Fibroblast of upper back skin (primary cell): ENCODE results near the gene FGD3.
"Not testable (repeated sequence)": the region's sequence is repeated elsewhere in the genome, so short reads cannot be mapped to it uniquely, and the experiment has no call there.

Experiments
- DNase-seq: peaks from one replicate; pipeline ENCODE4 v3.0.0-alpha.2; 2013

FGD3 gene, protein sequence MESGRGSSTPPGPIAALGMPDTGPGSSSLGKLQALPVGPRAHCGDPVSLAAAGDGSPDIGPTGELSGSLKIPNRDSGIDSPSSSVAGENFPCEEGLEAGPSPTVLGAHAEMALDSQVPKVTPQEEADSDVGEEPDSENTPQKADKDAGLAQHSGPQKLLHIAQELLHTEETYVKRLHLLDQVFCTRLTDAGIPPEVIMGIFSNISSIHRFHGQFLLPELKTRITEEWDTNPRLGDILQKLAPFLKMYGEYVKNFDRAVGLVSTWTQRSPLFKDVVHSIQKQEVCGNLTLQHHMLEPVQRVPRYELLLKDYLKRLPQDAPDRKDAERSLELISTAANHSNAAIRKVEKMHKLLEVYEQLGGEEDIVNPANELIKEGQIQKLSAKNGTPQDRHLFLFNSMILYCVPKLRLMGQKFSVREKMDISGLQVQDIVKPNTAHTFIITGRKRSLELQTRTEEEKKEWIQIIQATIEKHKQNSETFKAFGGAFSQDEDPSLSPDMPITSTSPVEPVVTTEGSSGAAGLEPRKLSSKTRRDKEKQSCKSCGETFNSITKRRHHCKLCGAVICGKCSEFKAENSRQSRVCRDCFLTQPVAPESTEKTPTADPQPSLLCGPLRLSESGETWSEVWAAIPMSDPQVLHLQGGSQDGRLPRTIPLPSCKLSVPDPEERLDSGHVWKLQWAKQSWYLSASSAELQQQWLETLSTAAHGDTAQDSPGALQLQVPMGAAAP

DNA sequence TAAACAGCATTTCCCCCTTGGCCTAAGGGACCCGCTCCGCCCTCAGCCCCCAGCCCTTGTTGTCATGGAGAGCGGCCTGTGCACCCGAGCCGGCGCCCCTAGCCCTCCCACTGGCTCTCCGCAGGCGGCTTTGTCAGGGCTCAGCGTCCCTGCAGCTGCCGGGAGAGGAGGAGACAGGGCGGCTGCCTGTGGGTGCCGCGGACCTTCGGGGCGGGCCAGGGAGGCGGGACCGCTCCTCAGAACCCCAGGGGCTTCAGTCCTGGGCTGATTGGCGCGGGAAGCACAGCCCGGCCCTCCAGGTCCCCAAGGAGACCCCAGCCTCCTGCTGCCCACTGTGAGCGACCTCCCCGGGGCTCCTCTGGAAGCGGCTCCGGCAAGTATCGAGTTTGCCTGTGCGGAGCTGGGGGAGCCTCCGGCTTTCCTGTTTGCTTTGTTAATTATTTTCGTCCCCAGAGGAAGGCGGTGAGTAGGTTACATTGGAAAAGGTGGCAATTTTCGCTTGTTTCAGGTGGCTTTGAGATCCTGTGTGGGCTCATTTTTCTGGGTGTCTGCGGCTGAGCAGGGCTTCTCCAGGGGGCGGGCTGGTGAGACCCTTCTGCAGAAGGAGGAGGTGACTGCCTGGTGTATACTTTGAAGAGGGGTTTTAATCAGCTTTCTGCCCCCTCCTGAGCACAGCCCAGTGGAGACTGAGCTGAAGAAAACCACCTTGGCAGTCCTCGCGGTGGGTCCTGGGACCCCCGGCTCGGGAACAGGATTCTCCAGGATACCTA is at the start of gene FGD3:
Gene FGD3, plus strand, starts transcription at position 256 of the 770 bp plus-strand sequence. CDS start 28,734 bp downstream, outside the sequence.
- DNase-seq: peak; percentile 10

DNA sequence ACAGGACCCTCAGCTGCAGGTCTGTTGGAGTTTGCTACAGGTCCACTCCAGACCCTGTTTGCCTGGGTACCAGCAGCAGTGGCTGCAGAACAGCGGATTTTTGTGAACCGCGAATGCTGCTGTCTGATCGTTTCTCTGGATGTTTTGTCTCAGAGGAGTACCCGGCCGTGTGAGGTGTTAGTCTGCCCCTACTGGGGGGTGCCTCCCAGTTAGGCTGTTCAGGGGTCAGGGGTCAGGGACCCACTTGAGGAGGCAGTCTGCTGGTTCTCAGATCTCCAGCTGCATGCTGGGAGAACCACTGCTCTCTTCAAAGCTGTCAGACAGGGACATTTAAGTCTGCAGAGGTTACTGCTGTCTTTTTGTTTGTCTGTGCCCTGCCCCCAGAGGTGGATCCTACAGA is 42.2 kb upstream of the FGD3 start:
- DNase-seq: not testable (repeated sequence)

DNA sequence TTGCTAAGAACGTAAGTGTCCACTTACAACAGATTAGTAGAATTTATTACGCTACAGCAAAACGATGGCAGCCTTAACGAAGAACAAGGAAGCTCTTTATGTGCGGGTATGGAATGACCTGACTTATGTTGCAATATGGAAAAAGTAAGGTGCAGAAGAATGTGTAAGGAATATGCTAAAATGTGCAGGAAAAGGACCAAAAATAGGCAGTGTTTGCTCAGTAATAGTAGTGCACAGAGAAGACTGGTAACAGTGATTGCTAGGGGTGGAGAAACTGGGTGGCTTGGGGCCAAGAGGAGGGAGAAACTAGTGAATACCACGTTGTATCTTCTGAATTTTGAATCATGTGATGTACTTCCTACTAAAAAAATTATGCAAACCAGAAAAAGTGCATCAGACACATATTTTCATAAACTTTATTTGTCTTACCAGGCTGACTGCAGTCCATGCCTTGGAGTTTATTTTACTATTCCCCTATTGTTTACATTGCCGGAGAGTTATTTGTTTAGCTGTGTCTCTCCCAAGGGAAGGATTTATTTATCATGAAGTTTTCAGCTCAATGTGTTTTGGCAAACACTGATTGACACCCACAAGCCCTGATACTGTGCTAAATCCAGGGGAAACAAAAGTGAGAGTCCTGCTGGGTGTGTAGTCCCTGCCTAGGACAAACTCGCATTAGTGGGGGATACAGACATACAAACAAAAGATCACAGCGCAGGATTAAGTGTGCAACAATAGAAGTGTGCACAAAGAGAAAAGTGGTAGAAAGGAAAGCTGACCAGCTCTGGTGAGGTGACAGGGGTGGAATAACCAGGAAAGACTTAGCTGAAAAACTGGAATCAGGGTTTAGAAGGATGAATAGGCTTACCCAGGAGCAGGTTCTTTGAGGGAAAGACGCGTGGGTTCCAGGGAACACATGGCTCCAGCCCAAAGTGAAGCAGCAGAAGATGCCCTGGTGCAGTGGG is 35.5 kb upstream of the FGD3 start:
- no peak for DNase-seq

DNA sequence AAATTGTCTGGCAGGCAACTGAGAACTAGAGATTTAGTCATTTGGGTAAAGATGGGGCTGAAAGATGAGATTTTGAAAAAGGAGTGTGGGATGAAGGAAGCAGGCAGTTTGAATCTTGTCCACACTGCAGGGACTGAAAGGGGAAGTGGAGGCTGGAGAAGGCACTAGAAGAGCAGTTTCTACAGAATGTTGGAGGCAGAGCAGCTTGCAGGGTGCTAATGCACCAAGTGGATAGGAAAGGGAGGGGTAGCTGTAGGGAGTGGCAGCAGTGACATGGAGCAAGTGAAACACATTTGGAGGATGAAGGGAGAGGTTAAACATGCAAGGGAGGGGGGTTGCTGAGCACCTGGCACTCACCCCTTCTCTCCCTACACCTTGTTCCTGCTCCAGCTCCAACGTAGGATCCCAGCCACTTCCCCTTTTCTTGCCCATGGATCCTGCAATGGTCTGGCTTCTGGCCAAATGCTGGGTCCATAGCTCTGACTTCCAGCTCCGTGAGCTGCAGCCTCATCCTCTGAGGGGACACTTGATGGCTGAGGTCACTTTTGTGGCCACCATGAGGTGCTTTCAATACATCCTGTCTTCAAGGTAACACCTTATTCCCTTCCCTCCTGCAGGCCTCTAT is 30.0 kb upstream of the FGD3 start:
- DNase-seq: no peak

DNA sequence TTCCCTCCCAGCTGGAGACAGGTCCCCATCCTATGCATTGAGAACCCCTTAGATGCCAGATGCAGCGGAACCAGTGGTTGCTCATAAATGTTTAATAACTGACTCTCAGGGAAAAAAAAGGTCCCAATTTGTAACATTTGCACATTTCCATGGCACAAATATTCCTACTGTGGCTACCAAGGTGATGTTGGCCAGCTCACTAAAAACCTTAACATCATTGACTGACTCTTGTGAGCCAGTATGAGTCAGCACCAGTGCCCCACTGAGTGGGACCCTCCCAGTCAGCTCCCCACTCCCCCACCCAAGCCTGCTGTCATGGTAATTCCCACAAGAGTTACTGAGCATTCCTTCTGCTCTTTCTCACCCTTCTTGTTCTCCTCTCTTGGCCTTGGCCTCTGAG is 26.9 kb upstream of the FGD3 start:
- DNase-seq: peak; percentile 7

DNA sequence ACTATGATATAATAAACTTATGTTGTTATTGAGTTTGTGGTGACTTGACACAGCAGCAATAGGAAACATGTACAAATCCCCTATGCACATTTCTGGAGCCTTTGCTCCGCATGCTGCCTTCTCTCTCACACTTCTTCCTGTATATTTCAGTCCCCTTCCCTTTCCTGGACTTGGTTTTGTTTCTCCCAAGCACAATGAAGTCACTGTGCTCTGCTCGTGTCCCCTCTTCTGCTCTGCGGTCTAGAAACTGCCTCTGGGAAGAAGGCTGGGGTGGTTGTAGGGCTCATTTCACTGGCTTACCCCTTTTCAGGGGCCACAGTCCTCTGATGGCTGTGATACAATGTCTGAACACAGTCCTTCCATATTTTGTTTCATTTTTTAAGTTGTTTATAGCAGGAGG is 15.7 kb upstream of the FGD3 start:
- DNase-seq: no peak

DNA sequence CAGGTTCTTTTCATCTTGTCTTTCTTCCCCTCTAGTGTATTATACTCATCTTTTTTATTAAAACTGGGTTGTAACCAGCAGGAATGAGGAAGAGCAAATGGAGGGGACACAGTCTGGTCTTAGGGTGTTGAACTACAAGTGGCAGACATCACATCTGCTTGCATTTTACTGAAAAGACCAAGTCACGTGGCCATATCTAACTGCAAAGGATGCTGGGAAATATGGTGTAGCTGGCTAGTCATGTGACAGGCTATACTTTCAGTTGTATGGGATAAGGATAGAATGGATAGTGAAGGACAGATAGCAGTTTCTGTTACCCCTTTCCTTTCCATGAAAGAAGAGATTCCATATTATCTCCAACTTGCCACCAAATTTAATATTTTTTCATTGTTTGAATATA is 13.0 kb upstream of the FGD3 start:
- DNase-seq: no peak

DNA sequence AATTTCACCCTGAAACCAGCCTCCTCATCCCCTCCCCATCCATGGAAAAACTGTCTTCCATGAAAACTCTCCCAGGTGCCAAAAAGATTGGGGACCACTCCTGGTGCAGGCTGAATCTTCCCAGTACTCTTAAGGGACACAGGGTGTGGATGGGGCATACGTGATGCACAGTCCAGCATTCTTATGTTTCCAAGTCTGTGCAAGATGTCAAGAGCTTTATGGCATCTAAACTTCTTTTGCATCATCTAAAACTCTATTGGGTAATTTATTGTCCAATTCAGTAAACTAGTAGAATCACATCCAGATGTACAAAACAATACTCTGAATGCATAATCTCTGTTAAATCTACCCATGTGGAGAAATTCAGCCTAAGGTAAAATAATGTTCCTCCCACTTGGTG is 9.3 kb upstream of the FGD3 start:
- DNase-seq: no peak

DNA sequence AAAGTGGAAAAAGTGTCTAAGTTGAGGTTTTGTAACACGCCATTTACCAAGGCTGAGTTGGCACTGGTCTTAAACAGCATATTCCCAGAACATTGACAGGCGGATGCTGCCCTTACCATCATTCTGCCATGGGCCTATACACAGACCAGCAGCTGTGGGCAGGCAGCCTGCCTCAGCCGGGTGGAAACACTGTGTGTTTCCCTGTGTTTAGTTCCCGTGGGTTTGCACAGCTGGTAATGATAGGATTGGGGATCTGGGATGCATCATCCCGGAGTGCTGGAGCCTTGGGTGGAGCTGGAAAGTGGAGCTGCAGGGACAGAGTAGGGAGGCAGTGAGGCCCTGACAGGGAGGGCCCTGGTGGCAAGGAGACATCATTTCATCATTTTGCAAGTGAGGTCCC is 5.5 kb upstream of the FGD3 start:
- DNase-seq: no peak

DNA sequence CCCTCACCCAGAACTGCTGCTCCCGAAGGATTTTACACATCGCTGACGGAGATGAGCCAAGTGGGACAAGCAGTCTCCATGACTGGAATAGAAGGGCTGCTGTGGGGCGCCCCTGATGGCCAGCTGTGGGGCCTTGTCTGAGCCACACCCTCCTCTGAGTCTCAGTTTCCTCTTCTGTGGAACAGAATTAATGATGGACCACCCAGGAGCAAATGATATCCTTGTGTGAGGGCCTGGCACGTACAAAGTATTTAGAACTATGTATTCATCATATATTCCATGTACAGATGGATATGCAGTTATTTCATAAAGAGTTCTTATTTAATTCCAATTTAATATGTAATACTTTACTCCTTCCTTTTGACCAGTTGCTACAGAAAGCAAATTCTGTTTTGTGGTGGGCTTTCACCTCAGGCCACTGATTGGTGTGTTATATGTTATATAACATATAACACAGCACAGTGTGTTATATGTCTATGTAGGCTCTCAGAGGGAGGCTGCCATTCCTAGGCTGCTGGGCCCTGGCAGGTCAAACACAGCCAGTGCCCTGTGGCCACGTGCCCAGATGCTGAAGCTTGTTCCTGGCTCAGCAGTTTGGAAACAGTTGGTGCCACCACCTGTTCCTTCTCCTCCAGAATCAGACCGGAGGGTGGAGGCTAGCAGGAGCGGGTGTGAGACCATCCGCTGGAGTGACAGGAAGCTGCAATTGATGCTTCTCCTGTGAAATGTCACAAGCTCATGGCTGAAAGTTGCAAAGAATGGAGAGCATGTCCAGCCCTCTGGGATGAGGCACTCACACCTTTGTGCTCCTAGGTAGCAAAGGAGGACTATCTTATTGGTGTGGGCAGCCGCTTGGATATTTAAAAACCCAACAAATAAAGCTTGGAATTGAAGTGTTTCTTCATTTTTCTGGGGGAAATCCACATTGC is 4.4 kb upstream of the FGD3 start:
- DNase-seq: no peak

DNA sequence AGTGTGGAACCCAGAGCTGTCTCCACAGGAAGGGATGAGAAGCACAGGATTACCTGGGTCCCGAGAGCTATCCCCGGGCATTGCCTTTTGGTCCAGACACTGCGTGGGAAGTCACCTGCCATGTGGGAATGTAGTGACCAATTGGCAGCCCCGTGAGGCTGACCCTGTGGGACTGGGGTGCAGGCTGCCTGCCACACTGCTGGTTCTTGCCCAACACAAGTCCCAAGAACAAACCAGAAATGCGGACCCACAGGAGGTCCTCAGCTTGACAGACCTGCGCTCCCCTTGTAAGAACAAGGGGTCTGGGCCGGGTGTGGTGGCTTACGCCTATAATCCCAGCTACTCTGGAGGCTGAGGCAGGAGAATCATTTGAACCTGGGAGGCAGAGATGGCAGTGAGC is 2.4 kb upstream of the FGD3 start:
- no peak for DNase-seq

DNA sequence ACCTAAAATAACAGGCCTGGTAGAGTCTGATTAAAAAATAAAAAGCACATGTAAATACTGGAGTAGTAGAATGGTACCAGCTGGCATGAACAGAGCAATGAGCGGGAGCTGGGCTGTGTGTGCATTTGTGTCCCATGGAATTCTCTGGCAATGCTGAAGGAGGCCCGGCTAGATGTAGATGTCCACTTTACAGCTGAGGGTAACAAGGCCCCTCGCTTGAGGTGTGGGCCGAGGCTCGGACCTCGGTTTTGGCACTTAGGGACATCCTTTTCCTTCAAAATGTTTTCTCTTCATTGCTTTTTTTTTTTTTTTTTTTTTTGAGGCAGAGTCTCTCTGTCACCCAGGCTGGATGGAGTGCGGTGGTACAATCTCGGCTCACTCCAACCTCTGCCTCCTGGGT is 1.5 kb upstream of the FGD3 start:
- DNase-seq: no peak

DNA sequence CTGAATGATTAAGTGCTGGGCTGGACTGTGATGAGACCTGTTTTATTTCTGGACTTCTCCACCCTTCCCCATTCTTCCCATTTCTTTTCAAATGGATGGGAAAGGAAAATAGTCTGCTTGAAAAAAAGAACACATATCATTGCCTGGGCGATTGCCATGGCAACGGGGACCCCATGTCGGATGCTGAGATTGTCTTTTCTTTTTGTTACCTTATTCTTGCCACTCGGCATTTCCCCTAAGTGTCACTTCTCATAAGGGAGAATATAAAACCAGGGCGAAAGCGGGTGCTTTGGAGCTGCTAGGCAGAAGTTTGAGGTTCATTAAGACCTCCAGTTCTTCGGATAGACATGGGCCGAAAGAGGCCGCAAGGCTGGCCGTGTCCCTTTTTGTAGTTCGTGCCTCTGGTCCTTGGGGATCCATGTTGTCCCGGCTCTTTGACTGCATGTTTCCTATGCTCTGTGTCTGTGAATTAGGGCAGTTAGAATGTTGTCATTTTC is 763 bp downstream of the FGD3 start:
- DNase-seq: no peak

DNA sequence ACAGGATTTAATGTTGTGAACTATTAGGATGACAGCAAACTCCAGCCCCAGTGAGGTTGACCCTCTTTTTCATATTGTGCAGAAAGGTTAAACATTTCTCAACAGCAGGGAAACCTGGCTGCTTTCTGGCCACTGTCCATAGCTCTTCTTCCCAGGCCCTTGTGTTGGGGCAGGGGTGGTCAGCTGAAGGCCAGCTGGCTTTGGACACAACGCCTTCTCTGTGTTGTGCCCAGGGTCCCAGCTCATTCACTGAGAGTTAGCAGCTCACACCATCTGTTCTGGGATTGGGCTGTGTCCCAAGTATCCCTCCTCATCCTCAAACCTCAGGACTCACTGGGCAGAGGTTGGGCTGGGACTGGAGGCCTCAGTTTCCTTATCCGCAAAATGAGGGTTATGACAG is 1.3 kb downstream of the FGD3 start:
- no peak for DNase-seq

DNA sequence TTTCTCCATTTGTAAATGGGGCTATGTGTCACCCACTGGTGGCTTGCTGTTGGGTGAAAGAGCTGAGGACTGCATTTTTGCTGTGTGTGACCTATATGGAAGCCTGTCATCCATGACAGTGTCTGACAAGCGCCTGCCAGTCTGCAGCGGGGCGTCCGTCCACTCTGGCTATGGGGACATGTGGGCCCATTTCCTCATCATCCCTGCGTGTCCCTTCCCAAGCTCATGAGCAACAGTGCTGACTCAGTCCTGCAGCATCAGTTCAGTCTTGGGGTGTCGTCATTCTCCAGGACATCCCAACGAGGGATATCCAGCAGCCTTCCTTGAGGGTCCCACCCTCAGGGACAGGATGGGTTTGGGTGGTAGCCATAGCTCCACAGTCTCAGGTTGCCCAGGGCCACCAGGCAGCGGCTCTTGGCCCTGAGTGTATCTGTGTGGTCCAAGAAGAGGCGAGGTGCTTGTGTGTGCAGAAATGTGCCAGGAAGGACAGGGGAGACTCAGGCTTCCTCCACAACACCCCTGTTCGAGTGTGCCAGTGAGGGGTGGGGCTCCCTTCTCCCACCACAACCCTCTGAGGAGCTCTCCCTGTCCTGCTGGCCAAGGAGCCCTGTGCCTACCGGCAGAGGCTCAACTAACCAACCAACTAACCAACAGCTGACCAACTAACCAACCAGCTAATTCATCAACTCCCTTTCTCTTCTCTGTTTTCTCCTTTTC is 2.1 kb downstream of the FGD3 start:
- no peak for DNase-seq

DNA sequence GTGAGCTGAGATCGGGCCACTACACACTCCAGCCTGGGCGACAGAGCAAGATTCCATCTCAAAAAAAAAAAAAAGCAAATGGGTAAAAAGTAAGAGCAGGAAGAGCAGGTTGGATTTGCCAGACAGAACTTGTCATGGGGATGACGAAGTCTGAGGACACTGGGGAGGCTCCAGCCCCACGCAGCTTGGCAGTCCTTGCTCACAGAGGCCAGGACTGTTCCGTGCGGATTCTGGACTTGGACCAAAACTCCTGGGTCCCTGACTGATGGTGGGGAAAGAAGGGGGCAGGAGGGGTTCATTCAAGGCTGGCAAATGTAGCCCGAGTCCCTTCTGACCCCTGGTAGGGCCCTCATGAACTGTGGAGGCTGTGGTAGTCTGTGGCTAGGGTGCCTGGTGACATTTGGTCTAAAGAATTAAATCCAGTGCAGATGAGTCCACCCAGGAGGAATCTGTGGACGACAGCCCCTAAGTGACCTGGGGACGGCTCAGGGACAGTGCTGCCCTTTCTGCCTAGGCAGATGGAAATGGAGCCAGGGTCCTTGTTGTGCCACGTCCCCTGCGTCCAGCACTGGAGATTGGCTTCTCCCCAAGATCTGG is 3.1 kb downstream of the FGD3 start:
- no peak for DNase-seq

DNA sequence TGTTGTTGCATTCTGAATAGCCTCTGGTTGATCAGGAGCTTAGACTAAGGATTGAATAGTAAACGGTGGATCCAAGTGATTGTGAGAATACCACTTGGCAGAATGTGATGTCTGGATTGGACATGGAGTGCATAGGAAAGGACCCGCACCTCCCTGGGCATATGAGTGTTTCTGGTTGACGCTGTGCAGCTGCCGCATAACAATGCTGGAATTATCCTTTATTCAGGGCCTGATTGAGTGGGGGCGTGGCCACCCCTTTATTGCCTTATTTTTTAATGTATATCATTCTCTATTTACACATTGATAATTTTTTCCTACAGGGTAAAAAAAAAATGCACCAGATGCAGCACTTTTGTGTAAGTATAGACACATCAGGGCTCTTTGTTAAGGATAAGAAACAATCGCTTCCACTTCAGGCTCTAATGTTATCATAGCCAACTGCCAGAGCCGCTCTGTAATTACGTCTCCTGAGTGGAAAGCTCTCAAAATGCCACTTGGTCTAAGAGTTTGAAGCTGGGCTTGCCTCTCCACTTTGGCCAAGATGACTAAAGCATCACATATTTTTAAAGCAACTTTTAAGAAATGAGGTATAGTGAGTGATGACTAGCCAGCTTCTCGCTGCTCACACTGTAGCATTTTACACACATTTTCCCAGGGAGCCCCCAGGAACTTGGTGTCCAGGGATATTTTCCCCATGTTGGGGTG is 5.7 kb downstream of the FGD3 start:
- DNase-seq: peak; percentile 16

DNA sequence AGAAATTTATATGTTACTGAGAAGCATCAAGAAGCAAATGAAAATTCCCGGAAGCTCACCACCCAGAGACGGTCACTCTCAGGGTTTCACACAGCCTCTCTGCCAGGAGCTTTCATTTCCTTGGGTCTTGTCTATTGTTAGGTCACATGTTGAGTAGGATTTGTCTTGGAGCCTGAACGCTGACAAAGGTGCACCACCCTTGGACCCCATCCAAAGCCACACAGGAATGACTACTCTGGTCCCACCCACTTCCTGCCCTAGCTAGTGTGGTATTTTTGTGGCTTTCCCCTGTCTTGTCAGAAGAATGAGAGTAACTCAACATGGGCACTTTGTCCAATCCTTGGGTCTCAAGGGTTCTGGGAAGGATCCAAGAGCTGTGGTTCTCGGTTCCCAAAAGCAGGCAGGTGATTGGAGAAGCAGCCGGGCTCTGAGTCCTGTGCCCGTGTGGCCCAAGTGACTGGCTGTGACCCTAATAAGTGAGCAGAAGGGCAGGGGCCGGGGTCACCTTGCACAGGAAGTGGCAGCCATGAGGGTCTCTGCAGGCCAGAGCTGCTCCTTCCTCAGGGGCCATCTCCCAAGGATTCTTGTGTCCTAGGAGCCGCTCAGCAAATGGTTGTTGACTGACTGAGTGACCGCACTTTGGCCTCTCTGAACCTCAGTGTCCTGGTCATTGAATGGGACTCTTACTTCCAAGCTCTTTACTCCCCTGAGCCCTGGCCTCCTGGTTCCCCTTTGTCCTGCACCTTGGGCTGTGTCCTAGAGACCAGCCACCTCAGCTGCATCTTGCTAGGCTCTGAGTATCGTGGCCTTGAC is 6.9 kb downstream of the FGD3 start:
- peak; percentile 47 for DNase-seq
